Mesenteric fat pad (tissue), 1 donor: ENCODE results near the gene BCORL1. TPM values are rescaled to one million over a fixed set of nuclear protein-coding genes. Genes with fewer than 3 reads are reported as not detected.

ENCODE experiments used
- DNase-seq: peaks from one replicate; pipeline ENCODE4 v3.0.0-alpha.2; 2020; ENCODE audit warnings: low spot score
- long read RNA-seq: library from polyadenylated mRNA; unstranded; transcript quantifications from one replicate; pipeline ENCODE4 v2.0.0, GENCODE V29; 2020
- total RNA-seq: library from RNA; stranded (reverse); fragmentation: NEBNext Ultra II Directional; extraction: Animal tissue kit (Norgen Biotek cat#: 25700); gene quantifications from one replicate; pipeline ENCODE4 v1.2.1, GENCODE V29; 2021
- donor health status: DM: yes; HTN: yes; CAD: no.

Gene BCORL1
- total RNA-seq, result 42.5 TPM
- long read RNA-seq, full-length matches to known transcripts, result 1 of 17 reads
- long read RNA-seq, partial matches to known transcripts, result 10 of 17 reads
- long read RNA-seq, other reads (novel, unspliced or antisense), result 6 of 17 reads

- DNase-seq, result peak; percentile 94
Measured at GRCh38 chrX:129982300-129983251, at the start of gene BCORL1. Gene BCORL1, plus strand, starts transcription at chrX:129982635. Its CDS starts 22,597 bp downstream, at chrX:130005232.

GRCh38 chrX:129932821-129933321, 49.6 kb upstream of the BCORL1 start:
- no peak for DNase-seq

GRCh38 chrX:129933700-129934099, 48.7 kb upstream of the BCORL1 start:
- DNase-seq, result no peak

GRCh38 chrX:129934461-129934860, 48.0 kb upstream of the BCORL1 start:
- DNase-seq, result no peak

- DNase-seq, result no peak
Measured at GRCh38 chrX:129934952-129935351, 47.5 kb upstream of the BCORL1 start.

- DNase-seq, result no peak
Measured at GRCh38 chrX:129938081-129938480, 44.4 kb upstream of the BCORL1 start.

DNA sequence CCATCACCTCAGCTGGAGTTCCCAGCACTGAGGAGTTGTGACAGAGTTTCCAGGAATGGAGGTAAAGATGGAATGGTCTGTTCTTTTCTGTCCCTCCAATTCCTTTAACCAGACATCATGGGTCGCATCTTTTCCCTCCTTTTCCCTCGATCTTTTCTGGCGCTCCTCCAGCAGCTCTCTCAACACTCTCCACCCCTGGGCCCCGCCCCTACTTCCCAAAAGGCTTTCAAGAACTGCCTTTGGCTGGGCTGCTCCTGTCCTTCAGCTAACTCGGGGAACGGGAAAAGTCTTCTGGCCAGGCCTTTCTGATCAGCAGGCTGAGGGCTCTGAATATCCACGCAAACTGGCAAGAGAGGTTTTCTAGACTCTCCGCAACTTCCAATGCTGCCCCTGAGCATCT, 42.4 kb upstream of the BCORL1 start:
- DNase-seq, result no peak

GRCh38 chrX:129940721-129941120, 41.7 kb upstream of the BCORL1 start:
- no peak for DNase-seq

DNA sequence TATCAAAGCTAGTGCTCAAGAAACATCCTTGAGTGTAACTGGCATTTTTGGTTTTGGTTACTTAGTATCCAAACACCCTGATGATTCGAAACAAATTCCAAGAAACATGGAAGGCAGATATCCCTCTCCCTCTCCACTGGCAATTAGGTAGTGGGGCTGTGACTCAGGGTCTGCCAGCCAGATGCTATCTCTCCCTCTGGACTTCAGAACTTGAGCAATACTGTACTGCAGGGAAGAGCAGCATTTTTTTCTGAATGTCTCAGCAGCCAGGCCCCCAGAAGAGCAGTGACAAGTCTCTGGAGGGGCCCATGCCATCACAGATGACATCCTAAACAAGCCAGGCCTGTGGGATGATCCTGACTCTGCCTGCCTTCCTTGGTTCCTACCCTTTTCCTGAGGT, 37.3 kb upstream of the BCORL1 start:
- DNase-seq, result no peak

- DNase-seq, result no peak
Measured at GRCh38 chrX:129953334-129953648, 29.1 kb upstream of the BCORL1 start.

DNA sequence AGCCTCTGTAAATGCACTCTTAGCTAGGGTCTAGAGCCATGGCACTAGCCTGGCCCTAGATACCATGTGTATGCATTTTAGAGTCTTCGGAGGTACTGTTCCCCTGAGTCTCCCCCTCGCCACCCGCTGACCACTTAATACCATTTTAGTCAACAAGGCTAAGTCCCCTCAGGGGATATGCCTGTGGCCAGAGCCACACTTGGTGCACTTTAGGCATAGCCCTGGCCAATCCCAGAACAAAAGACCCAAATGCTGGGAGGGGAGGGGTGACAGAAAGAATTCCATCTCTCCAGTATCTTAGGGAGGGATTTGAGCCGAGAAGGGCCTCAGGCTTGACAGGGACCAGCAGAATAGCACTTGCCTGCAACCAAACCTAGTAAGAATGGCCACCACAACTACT, 28.6 kb upstream of the BCORL1 start:
- DNase-seq, result no peak

GRCh38 chrX:129954804-129955203, 27.6 kb upstream of the BCORL1 start:
- DNase-seq, result no peak

- no peak for DNase-seq
Measured at GRCh38 chrX:129955682-129956081, 26.8 kb upstream of the BCORL1 start.

- no peak for DNase-seq
Measured at GRCh38 chrX:129956145-129956544, 26.3 kb upstream of the BCORL1 start.

DNA sequence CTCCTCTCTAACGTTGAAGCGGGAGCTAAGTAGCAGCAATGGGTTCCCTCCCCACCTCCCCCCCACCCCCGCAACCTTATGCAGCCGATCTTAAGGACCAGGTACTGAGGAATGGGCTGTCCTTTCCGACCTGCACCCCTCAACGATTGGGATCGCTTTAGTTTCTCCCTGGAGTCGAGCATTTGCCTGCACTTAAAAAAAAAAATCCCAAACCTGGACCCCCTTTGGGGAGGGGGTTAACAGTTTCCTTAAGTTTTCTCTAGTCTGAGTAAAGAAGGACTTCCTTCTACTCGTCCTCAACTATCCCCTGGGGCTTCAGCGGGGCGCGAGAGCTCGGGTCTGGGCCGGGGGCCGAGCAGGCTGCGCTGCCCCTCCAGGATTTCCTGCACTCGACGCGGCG, 25.7 kb upstream of the BCORL1 start:
- DNase-seq, result no peak

DNA sequence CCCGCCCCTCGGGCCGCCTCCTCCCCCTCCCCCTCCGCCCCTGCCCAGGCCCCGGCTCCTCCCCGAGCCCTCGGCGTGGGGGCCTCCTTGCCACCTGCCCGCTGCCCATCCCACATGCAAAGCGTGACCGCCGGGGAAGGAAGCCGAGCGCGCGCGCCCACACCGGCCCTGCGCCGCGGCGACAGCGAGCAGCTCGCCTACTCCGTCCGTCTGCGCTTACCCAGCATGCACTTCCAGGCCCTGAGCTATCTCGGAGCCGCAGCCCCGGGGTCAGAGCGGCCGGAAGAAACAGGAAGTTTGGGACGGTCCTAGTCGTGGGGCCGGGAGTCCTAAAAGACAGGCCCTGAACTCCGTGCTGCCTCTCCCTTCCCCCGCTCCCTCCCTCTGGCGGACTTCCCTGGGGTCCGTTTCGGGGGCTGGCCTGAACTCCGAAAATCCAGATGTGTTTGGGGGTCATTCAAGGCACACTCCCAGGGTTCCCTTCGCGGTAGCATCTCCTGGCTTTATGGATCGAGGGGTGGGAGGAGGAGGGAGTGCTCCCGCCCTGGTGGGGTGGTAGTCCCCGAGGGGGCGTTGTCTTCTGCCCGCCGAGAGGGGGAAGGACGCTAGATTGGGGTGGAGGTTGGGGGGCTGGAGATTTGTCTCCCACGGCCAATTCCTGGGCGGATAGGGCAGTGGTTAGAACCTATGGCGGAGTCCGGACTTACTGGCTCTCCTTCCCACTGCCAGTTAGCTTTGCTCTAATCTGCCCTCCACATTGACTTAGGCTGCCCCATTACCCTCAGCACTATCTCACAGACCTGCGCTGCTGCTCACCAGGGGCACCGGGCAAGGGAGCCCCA, 25.0 kb upstream of the BCORL1 start:
- no peak for DNase-seq

- DNase-seq, result no peak
Measured at GRCh38 chrX:129958083-129958465, 24.4 kb upstream of the BCORL1 start.

- no peak for DNase-seq
Measured at GRCh38 chrX:129958814-129959492, 23.5 kb upstream of the BCORL1 start.

DNA sequence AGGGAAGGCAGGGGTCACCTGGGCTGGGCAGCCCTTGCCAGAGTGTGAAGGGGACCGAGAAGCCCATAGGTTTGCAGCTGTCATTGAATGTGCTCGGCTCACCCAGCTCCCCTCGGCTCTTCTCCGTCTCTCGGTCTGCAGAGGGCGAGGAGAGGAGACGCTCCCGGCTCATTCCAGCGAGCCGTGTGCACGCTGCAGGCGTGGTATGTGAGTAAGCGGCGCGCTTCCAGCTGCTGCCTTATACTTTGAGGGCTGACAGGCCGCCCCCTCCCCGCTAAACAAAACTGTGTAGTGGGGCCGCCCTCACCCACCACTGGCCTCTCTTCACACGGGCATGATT, 23.0 kb upstream of the BCORL1 start:
- DNase-seq, result no peak

DNA sequence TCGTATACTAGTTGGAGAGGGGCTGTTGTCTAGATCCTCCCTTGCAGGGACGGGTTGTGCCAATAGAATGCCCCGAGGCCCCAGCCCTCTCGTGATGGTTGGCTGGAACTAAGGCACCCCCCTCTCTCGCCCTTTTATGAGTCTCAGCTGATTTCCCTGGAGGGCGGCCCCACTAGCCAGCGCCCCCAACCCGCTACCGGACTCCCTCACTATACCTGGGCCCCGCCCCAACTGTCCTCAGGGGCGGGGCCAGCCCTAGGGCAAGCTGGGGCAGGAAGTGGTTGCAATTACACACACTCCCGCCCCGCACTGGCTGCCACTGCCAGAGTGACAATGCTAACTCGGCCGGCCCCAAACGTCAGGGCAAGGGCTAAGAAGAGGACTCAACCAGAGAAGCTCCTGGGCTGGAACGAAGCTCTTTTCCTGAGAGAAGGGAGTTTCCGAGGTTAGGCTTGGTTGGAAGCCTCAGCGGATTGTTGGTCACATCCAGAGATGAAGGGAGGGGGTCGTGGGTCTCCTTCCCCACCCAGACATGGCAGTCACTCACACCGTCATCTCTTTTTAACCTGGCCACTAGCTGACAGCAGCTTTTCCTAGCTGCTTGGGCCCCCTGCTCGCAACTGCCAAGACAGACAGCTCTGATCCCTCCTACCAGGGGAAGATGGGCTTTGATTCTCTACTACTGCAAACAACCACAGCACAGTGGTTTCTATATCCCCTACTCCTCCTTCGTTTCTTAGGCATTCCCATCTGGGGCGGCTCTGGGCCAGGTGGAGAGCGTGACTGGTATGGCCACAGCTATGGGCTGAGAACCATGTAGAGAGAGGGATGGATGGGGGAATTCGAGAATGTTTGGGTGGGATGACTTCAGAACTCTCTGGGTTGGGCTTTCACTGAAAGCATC, 21.0 kb upstream of the BCORL1 start:
- DNase-seq, result no peak
